ENCODE measurements around the gene AQP6. TPM values are rescaled to one million over a fixed set of nuclear protein-coding genes. Genes with fewer than 3 reads are reported as not detected.

Gene AQP6
- total and polyA plus RNA-seq, 10 donors, result 0.03 to 0.36 TPM; not detected in 8

DNA sequence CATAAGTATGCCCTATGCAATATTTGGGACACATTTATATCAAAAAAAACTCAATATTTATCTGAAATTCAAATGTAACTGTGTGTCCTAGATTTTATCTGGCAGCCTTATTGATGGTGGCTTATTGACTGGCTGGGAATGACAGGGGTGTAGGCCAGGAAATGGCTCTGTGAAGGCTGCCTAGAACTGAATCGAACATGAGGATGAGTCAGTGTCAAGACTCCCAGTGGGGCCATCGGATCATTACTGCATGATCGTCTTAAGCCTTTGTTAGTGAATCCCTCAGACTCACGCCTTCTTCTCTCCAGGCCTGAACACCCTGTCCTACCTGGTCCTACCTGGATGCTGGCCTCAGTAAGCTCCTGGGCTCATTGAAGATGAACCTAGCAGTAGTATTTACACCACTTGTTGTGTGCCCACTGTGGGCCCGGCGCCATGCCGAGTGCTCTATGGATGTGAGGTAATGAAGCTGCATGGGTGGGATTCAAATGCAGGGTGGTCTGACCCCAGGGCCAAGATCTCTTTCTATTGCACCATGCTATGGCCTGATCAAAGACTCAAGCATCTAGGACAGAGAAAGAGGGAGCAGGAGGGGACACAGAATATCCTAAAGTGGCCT, 48.0 kb upstream of the AQP6 start:
- no peaks in the 10 kb centered on the region for H3K36me3 ChIP-seq

DNA sequence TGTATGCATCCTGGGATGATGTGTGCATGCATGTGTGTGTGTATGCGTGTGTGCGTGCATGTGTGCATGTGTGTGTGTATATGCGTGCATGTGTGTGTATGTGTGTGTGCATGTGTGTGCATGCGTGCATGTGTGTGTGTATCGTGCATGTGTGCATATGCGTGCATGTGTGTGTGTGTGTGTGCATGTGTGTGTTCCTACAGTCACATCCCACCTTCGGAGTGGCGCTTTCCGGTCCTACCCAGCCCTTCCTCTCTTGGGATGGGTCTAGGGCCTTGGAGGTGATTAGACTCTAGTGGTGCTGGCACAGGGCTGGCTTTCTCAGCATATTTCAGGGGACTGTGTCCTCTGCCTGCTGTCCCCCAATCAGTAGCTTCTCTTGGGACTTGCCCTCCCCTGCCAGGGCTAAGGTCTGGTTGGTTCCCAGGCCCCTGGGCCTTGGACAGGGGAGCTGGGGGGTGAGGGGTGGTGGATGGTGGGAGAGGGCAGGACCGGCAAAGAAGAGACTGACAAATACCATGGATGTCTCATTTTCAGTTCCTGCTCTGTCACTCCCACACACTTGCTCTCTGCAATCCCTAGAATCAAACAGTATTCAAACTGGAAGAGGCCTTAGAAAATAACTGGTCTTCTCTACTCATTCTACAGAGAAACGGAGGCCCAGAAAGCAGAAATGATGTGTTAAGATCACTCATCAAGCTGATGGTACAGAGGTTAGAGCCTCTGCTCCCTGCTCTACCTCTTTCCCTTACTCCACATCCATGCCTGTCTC, 47.1 kb upstream of the AQP6 start:
- DNase-seq, result peak; percentile 55

More for the DNA sequence above, 48.0 kb upstream of the AQP6 start:
- peak; percentile 54 for DNase-seq
- TF ChIP-seq, protein P1, sequence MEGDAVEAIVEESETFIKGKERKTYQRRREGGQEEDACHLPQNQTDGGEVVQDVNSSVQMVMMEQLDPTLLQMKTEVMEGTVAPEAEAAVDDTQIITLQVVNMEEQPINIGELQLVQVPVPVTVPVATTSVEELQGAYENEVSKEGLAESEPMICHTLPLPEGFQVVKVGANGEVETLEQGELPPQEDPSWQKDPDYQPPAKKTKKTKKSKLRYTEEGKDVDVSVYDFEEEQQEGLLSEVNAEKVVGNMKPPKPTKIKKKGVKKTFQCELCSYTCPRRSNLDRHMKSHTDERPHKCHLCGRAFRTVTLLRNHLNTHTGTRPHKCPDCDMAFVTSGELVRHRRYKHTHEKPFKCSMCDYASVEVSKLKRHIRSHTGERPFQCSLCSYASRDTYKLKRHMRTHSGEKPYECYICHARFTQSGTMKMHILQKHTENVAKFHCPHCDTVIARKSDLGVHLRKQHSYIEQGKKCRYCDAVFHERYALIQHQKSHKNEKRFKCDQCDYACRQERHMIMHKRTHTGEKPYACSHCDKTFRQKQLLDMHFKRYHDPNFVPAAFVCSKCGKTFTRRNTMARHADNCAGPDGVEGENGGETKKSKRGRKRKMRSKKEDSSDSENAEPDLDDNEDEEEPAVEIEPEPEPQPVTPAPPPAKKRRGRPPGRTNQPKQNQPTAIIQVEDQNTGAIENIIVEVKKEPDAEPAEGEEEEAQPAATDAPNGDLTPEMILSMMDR (IDR thresholded peaks at IDR 0.05 in 8 of 11, conservative IDR thresholded peaks at IDR 0.05 in 3 of 11), result no peak
- Histone ChIP-seq H3K4me1 (peaks cover 0 to 19% (median 3%) of the 10 kb centered on the region in 6 donors), H3K27me3 (replicated peaks in 1 of 7) (peaks cover 0 to 9% (median 0%) of the 10 kb centered on the region in 7 donors), H3K9me3 (no peaks in the 10 kb centered on the region), H3K27ac (no peak overlapping the region), H3K4me3 (no peak overlapping the region)
- intact Hi-C loops (cut with DNase I; ENCODE audit: low total_unique reads), result no loop called here
- 87 to 94% (median 90%) methylated on average over 7 of the region's 7 CpGs for WGBS, 5 donors

DNA sequence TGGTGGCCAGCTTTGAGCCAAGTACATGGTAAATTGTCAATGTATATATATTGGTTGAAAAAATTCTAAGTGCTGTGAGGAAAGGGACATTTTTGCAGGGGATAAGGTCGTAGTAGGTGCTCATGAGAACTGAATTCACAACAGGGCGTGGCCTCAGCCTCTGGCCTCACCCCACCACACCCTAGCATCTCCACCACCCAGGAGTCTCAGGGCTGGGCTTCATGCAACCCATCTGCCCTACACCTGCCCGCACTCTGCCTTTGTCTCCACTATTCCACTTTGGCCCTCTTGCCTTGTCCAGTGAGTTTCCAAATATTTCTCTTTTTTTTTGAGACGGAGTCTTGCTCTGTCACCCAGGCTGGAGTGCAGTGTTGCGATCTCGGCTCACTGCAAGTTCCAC, 44.3 kb upstream of the AQP6 start:
- H3K4me3 ChIP-seq, result no peak overlapping the region
- intact Hi-C loops (cut with DNase I; ENCODE audit: low total_unique reads), result no loop called here
- no peak overlapping the region for H3K27ac ChIP-seq
- WGBS, 5 donors, result 86 to 96% (median 89%) methylated on average over 6 of the region's 6 CpGs
- TF ChIP-seq, protein P1 (IDR thresholded peaks at IDR 0.05 in 8 of 11, conservative IDR thresholded peaks at IDR 0.05 in 3 of 11), result no peak
- TF ChIP-seq POLR2A (IDR thresholded peaks at IDR 0.05), result no peak
- no peak for TF ChIP-seq POLR2AphosphoS5 (IDR thresholded peaks at IDR 0.05)
- DNase-seq, result peak; percentile 23
- peaks cover 0 to 11% (median 0%) of the 10 kb centered on the region in 7 donors for H3K27me3 ChIP-seq (replicated peaks in 1 of 7)
- peaks cover 0 to 11% (median 2%) of the 10 kb centered on the region in 6 donors for H3K4me1 ChIP-seq
- no peaks in the 10 kb centered on the region for H3K36me3 ChIP-seq
- H3K9me3 ChIP-seq, result no peaks in the 10 kb centered on the region

More for the DNA sequence above, 47.1 kb upstream of the AQP6 start:
- Histone ChIP-seq H3K4me1 (peaks cover 0 to 13% (median under 1%) of the 10 kb centered on the region in 6 donors), H3K9me3 (no peaks in the 10 kb centered on the region), H3K27ac (peak overlapping the region in 1 of 8 donors; percentile 19), H3K27me3 (replicated peaks in 1 of 7) (peaks cover 0 to 11% (median 0%) of the 10 kb centered on the region in 7 donors), H3K36me3 (no peaks in the 10 kb centered on the region), H3K4me3 (no peak overlapping the region)
- 72 to 83% (median 77%) methylated on average over 11 of the region's 11 CpGs for WGBS, 5 donors
- intact Hi-C loops (cut with DNase I; ENCODE audit: low total_unique reads), result no loop called here
- no peak for TF ChIP-seq POLR2AphosphoS5 (IDR thresholded peaks at IDR 0.05)
- TF ChIP-seq, protein P1 (IDR thresholded peaks at IDR 0.05 in 8 of 11, conservative IDR thresholded peaks at IDR 0.05 in 3 of 11), result no peak
- no peak for TF ChIP-seq POLR2A (IDR thresholded peaks at IDR 0.05)

GRCh38 chr12:49929581-49929980, 43.2 kb upstream of the AQP6 start:
- intact Hi-C loops (cut with DNase I; ENCODE audit: low total_unique reads), result no loop called here
- Histone ChIP-seq H3K4me1 (peaks cover 0 to 4% (median 2%) of the 10 kb centered on the region in 6 donors), H3K27ac (no peak overlapping the region), H3K4me3 (no peak overlapping the region), H3K27me3 (replicated peaks in 1 of 7) (peaks cover 0 to 11% (median 0%) of the 10 kb centered on the region in 7 donors), H3K36me3 (no peaks in the 10 kb centered on the region), H3K9me3 (no peaks in the 10 kb centered on the region)
- TF ChIP-seq, protein P1 (IDR thresholded peaks at IDR 0.05 in 8 of 11, conservative IDR thresholded peaks at IDR 0.05 in 3 of 11), result no peak
- no peak for TF ChIP-seq POLR2AphosphoS5 (IDR thresholded peaks at IDR 0.05)
- TF ChIP-seq POLR2A (IDR thresholded peaks at IDR 0.05), result no peak
- peak; percentile 47 for DNase-seq
- WGBS, 5 donors, result 81 to 93% (median 91%) methylated on average over 7 of the region's 7 CpGs

Data from spleen (tissue), 11 donors.